ENCODE results near the gene PLEKHF1. TPM values are rescaled to one million over a fixed set of nuclear protein-coding genes. Genes with fewer than 3 reads are reported as not detected.

Gene PLEKHF1
- total and polyA plus RNA-seq, 2 of the 8 experiments (the other 6 are each of a cell fraction or from before 2014, with no cell fraction given), result 11.1 to 18.4 TPM

- TF ChIP-seq CHD7 (IDR thresholded peaks at IDR 0.05; ENCODE audit: insufficient replicate concordance, low read length) (no peak), EGR1 (IDR thresholded peaks at IDR 0.05; ENCODE audit: borderline replicate concordance, low read depth, low read length) (no peak), E2F6 (IDR thresholded peaks at IDR 0.05) (no peak), MAFK (IDR thresholded peaks at IDR 0.05; ENCODE audit: low read depth, low read length) (no peak), EZH2 (IDR thresholded peaks at IDR 0.05; ENCODE audit: low read depth, low read length, severe bottlenecking) (no peak), SIN3A (conservative IDR thresholded peaks at IDR 0.05 in 1 of 2, IDR thresholded peaks at IDR 0.05 in 1 of 2; ENCODE audit: low read depth in 1 of 2, low read length in 2 of 2) (no peak), YY1 (IDR thresholded peaks at IDR 0.05; ENCODE audit: low read depth, low read length) (no peak)
These were observed 48.7 kb upstream of the PLEKHF1 start (continued) for GRCh38 chr19:29616541-29616940.

Data from H1 (cell line).